Measurements from ENCODE around the gene COX4I1.
"Not testable (repeated sequence)": the region's sequence is repeated elsewhere in the genome, so short reads cannot be mapped to it uniquely, and the experiment has no call there.

Gene COX4I1

DNA sequence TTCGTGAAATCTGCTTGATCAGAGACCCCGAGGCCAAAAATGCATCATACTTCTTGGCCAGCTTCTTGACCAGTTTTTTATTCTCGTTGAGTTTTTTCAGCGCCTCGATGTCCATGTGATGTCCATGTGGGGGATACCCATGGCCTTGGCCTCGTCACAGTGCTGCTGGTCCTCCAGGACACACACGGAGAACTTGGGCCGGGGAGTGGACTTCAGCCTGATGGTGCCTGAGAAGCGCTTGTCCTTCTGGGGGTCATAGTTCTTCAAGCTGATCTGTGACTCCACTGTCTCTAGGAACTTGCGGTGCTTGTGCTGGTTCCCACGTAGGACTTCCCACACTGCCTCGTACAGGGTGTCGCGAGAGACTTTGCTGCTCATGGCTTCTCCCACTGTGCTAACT is 16.7 kb downstream of the COX4I1 start:
- no peak for DNase-seq (ENCODE audit: low read depth)
- no peak for TF ChIP-seq CTCF (IDR thresholded peaks at IDR 0.05; ENCODE audit: insufficient read depth, low read depth, low read length, missing control alignments)
- H3K4me3 ChIP-seq (ENCODE audit: low read depth, low read length) = no peak overlapping the region

- not testable (repeated sequence) for H3K4me3 ChIP-seq (ENCODE audit: low read depth, low read length); DNase-seq (ENCODE audit: low read depth)
Observed at GRCh38 chr16:85817195-85817594, 17.7 kb downstream of the COX4I1 start.

DNA sequence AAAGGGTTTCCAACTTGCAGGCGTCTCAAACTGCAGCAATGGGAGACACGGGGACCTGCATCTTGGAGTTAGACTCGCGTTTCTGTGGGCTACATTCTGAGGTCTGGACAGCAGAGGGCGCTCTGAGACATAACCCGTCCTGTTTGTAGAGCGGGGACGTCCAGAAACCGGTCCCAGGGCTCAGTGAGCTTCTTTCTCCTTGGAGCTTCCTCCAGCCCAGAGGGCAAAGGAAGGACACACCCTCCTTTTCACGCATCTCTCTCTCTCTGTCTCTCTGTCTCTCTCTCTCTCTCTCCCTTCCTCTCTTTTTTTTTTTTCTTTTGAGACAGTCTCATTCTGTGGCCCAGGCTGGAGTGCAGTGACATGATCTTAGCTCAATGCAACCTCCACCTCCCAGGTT is 19.8 kb downstream of the COX4I1 start:
- DNase-seq (ENCODE audit: low read depth) = peak; percentile 90
- peak; percentile 84 for TF ChIP-seq CTCF (IDR thresholded peaks at IDR 0.05; ENCODE audit: insufficient read depth, low read depth, low read length, missing control alignments)
- H3K4me3 ChIP-seq (ENCODE audit: low read depth, low read length) = no peak overlapping the region

- no peak for TF ChIP-seq CTCF (IDR thresholded peaks at IDR 0.05; ENCODE audit: insufficient read depth, low read depth, low read length, missing control alignments)
- no peak for DNase-seq (ENCODE audit: low read depth)
- H3K4me3 ChIP-seq (ENCODE audit: low read depth, low read length) = no peak overlapping the region
Observed at GRCh38 chr16:85819771-85820170, 20.3 kb downstream of the COX4I1 start.

GRCh38 chr16:85820604-85821372 is 21.3 kb downstream of the COX4I1 start:
- DNase-seq (ENCODE audit: low read depth) = peak; percentile 26
- no peak for TF ChIP-seq CTCF (IDR thresholded peaks at IDR 0.05; ENCODE audit: insufficient read depth, low read depth, low read length, missing control alignments)
- H3K4me3 ChIP-seq (ENCODE audit: low read depth, low read length) = no peak overlapping the region

DNA sequence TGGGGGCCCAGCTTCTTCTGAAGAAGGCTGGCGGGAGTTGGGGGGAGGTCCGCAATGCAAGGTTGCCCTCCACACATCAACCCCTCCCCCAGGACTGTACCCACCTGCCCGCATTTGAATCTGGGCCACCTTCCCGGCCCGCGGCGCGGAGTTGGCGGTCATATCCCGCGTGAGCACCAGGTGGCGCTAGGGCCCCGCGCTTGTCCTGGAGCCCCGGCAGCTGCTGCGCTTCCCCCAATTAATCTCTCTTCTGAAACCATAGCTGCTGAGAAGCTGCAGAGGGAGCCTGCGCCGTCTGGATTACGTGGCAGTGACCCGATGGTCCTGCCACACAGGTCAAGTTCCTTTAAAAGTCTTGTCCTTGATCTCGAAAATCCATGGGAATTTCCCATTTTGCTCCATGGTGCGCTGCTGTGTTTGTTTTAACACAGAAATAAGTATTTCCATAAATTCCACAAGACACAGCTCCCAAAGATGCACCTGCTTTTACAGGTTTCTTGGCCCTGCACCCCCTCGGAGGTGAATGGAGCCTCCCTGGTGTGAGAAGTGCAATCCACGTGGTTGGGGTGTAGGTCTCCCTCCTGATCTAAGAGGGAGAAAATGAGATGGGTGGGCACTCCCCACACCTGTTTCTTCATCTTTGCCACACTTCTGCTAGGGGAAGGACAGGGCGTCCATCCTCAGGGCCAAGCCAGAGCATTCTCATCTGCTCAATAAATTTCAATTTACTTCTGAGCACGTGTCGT is 22.1 kb downstream of the COX4I1 start:
- peak; percentile 96 for TF ChIP-seq CTCF (IDR thresholded peaks at IDR 0.05; ENCODE audit: insufficient read depth, low read depth, low read length, missing control alignments)

GRCh38 chr16:85822145-85822544 is 22.6 kb downstream of the COX4I1 start:
- no peak for TF ChIP-seq CTCF (IDR thresholded peaks at IDR 0.05; ENCODE audit: insufficient read depth, low read depth, low read length, missing control alignments)
- no peak overlapping the region for H3K4me3 ChIP-seq (ENCODE audit: low read depth, low read length)

More for the DNA sequence above, 22.1 kb downstream of the COX4I1 start:
- H3K4me3 ChIP-seq (ENCODE audit: low read depth, low read length) = no peak overlapping the region
- DNase-seq (ENCODE audit: low read depth) = peak; percentile 91

More at GRCh38 chr16:85822145-85822544, 22.6 kb downstream of the COX4I1 start:
- no peak for DNase-seq (ENCODE audit: low read depth)
